T-helper 2 cell treated with Interferon-gamma antibody and Interleukin-4, amounts not matched to agents 100 ng/mL and 5 ng/mL, for 36 hours (primary cell): Measurements from ENCODE around the gene METTL2A. TPM values are rescaled to one million over a fixed set of nuclear protein-coding genes. Genes with fewer than 3 reads are reported as not detected.
"Not testable (repeated sequence)": the region's sequence is repeated elsewhere in the genome, so short reads cannot be mapped to it uniquely, and the experiment has no call there.

Source experiments
- intact Hi-C: fragments of 100-400 bp; cut with micrococcal nuclease; formaldehyde crosslinking; loops from one replicate; pipeline ENCODE4 v1.15.1; 2023
- total RNA-seq: library from RNA; stranded (reverse); gene quantifications from 2 replicates; pipeline ENCODE4 v1.2.3, GENCODE V29; 2022

METTL2A gene
- 22.6 and 23.4 TPM in 2 replicates for total RNA-seq

DNA sequence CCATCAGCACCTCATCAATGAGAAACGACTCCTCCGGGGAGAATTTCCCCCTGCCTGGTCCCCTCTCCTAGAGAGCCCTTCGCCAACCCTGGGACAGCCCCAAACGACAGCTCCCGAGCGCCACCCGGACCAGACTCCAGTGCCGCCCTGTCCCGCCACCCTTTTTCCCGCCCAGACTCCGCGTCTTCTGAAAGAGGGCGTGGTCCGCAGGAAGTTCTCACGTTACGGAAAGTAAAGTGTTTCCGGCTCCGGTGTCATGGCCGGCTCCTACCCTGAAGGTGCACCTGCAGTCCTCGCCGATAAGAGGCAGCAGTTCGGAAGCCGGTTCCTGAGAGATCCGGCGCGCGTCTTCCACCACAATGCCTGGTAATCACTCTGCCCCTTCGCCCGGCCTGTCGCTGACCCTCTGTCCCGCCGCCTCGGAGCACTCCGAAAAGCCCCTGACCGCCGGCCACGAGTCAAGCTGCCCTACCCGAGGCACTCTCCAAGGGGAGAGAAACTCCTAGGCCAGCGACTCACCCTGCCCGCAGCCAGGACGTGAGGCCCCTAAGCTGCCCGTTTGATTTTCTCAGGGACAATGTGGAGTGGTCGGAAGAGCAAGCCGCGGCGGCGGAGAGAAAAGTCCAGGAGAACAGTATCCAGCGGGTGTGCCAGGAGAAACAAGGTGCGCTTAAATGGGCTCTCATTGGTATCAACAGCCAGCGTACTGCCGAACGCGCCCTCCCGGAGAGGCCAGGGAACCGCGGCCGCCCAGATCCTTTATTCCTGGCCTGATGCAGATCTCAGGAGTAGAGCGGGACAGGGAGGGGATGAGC is at the start of gene METTL2A:
METTL2A (plus strand) TSS at position 251 of the 815 bp plus-strand sequence; CDS start at position 257, 6 bp downstream.
- intact Hi-C loops: loop anchor here (2.0 kb wide), 2 partner anchors 55 to 545 kb away; partner anchors contain the start of gene TLK2

DNA sequence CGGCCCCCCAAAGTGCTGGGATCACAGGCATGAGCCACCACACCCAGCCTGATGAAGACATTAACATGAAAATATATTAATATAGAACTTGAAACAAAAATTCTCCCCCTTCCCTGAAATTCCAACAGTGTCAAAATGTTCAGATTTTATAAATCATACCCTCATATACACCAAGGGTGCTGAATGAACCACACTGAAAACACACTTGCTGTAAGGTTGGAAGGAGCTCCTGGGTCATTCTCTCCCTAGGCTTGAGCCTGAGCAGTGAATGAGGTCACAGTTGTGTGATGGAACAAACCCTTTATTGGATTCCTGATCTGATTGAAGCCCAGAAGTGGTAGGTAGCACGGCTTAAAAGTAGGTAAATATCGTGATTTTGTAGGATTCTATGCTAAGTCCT is 43.4 kb upstream of the METTL2A start, which contains the start of gene EFCAB3:
EFCAB3 (plus strand) TSS at position 301 of the 400 bp plus-strand sequence. CDS start 2,427 bp downstream, outside the sequence.
- intact Hi-C loops: no loop called here

DNA sequence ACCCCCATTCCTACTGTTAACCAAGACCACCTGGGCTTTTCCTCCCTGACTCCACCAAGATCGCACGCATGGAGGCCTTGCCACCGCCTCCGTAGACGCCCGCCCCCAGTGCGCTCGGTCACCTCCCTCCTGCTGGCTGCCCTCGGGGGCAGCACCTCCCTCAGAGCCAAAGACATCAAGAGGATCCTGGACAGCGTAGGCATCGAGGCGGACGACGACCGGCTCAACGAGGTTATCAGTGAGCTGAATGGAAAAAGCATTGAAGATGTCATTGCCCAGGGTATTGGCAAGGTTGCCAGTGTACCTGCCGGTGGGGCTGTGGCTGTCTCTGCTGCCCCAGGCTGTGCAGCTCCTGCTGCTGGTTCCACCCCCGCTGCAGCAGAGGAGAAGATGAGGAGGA is 42.1 kb upstream of the METTL2A start:
- intact Hi-C loops: no loop called here

DNA sequence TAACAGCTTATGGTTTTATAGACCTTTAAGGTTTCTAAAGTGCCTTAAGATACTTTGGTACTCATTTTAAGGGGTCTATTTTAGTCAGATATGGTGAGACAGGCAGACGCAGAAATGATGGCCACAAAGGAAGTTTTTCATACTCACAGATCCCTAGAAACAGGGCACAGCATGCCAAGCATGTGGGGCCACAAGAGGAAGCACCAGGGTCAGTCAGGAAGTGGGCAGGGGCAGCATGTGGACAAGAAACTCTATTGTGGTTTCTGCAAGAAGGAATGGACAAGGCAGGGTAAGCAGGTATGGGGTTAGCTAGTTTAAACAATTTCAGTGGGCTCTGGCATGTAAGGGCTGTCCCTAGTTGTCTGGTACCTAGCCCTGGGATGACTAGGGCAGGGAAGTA is 34.8 kb upstream of the METTL2A start:
- intact Hi-C loops: no loop called here

- intact Hi-C loops: no loop called here
These were observed 30.8 kb upstream of the METTL2A start for GRCh38 chr17:62392908-62393307.

DNA sequence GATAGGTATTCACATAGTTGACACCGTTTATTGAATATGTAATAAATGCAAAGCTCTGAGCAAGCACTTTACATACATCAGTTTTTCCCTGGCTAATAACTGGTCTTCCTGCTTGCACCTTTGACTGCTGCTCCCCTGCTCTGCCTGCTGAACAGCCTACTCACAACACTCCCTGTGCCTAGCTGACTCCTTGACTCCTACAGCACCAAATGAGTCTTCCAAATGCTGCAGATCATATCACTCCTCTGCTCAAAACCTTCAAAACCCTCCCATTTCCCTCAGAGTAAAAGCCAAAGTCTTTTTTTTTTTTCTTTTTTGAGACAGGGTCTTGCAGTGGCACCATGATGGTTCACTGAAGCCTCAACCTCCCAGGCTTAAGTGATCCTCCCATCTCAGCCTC is 24.8 kb upstream of the METTL2A start:
- intact Hi-C loops: no loop called here

DNA sequence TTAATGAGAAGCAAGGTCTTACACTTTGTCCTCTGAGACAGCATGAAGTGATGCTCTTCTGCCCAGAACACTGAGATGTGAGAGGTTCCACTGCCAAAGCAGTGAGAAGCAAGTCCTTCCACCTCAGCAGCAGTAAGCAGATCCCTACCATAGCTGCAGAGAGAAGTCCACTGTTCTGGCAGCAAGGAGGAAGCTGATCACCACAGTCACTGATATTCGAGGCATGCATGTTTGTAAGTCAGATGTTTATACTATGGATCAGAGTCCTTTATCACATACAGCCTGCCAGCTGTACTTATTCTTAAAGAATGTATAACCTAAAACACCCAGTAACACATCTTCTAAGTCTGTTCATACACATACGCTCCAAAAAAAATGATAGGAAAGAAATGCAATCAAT is 18.2 kb upstream of the METTL2A start:
- intact Hi-C loops: no loop called here

DNA sequence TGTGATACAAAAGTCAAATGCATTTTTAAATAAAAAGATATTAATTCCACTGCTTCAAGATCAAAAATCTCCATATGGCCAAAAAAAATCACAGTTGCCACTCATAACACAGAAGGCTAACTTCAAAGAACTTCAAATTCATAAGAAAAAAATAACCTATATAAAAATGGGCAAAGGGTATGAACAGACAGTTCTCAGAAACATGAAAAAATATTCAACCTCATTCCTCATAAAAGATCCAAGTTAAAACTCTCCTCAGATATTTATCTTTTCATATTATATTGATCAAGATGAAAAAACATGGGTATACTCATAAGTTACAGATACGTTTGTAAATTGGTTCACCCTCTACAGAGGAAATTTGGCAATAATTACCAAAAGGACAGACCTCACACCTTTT is 10.6 kb upstream of the METTL2A start:
- intact Hi-C loops: not testable (repeated sequence)

GRCh38 chr17:62426214-62426613 is 2.5 kb downstream of the METTL2A start:
- intact Hi-C loops: not testable (repeated sequence)

DNA sequence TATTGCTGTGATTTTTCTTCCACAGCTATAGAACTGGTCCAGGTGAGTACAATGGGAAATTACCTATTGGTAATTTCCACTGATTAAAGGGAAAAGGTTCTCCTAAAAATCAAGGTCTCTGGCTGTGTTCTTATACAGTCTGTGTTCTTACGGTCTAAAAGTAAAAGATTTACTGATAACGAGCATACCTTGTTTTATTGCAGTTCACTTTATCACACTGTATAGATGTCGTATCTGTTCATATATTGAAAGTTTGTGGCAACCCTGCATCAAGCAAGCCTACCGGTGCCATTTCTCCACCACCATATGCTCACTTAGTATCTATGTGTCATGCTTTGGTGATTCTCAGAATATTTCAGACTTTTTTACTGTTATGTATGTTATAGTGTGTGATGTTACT is 11.6 kb downstream of the METTL2A start:
- intact Hi-C loops: not testable (repeated sequence)

DNA sequence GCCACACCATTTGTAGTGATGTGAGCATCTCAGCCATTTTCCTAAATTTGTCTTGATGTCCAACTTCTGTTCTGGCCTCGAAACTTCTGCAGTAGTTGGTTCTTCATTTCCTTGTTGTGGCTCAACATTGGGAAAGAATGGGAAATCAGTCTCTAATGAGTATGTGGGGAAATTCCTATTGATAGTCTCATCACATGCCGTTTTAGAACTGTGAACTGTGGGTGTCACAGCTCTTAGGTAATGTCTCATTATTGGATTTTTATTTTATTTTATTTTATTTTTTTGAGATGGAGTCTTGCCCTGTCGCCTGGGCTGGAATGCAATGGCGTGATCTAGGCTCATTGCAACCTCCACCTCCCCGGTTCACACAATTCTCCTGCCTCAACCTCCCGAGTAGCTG is 17.5 kb downstream of the METTL2A start:
- intact Hi-C loops: not testable (repeated sequence)

GRCh38 chr17:62444063-62444462 is 20.4 kb downstream of the METTL2A start:
- intact Hi-C loops: no loop called here

GRCh38 chr17:62445791-62446190 is 22.1 kb downstream of the METTL2A start:
- intact Hi-C loops: not testable (repeated sequence)

GRCh38 chr17:62452195-62452594 is 28.5 kb downstream of the METTL2A start:
- intact Hi-C loops: not testable (repeated sequence)

- intact Hi-C loops: not testable (repeated sequence)
These were observed 29.3 kb downstream of the METTL2A start for GRCh38 chr17:62453041-62453440.

DNA sequence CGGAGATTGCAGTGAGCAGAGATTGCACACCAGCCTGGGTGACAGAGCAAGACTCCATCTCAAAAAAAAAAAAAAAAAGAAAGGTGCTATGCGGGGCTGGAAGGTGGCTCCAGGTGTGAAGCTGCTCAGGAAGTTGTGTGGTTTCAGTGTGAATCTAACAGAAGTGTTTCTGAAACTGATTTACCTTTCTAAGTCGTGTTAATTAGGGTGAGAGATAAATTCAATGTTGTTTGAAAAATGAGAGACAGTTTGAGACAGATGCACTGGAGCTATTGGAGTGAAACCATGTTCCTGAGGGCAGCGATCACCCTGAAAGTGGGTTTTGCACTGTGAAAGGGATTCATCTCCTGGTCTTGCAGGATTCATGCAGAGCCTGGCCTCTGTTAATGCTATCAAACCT is 30.0 kb downstream of the METTL2A start:
- intact Hi-C loops: not testable (repeated sequence)

DNA sequence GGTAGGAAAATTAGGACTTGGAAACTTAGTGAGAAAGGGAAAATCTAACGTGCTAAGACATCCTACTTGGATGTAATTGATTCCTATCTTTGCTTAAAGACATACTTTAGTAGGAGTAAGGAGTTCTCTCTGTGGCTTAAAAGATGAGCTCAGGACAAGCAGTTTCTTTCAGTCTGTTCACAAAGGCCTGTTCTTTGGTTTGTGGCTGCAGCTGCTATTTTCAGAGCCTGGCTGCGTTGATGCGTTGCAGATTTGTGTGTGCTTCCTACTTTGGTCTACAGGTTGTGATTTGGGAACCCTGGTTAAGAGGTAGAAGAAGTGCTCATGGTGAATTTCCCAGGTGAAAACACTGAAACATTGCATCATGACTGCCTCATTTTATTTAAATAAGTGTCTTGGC is 30.4 kb downstream of the METTL2A start:
- intact Hi-C loops: not testable (repeated sequence)

DNA sequence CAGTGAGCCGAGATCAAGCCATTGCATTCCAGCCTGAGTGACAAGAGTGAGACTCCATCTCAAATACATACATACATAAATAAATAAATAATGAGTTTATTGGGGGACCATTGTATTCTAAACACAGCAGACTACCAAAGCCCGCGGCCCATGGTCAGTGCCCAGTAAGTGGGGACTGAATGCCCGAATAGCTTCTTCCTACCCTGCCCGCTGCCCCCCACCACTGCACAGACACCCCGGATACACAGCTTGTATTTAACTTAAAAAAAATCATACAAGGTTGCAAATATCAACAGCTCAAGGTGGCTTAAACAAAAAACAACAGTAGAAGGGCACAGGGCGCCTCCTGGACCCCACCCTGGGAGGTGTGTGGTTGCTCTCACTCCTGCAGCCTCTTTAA is 32.3 kb downstream of the METTL2A start:
- intact Hi-C loops: no loop called here

GRCh38 chr17:62458483-62458882 is 34.8 kb downstream of the METTL2A start:
- intact Hi-C loops: not testable (repeated sequence)

DNA sequence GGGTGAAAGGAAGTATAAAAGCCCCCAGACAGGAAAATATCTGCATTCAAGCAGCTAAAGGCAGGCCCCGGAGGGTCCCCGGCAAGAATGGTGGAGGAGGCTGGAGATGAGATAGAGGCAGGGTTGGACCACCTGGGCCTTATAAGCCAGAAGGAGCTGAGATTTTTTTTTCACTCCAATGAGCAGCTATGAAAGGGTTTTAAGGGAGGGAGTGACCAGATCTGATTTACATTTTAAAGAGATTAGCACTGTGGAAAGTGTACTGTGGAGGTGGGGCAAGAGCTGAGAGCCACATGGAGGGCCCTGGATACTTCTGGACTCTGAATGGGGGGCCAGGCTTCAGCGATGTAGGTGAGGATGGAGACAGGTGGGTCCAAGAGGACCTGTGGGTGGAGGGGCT is 40.7 kb downstream of the METTL2A start:
- intact Hi-C loops: not testable (repeated sequence)

DNA sequence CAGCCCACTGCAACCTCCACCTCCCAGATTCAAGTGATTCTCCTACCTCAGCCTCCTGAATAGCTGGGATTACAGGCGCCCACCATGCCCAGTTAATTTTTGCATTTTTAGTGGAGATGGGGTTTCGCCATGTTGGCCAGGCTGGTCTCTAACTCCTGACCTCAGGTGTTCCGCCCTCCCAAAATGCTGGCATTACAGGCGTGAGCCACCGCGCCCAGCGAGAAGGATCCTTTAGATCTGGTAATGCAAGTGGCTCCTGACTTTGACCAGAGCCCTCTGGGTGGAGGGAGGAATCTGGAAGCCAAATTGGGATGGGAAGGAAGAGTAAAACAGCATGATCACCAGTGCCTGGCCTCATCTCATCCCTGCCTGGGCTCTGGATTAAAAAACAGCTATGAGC is 41.6 kb downstream of the METTL2A start:
- intact Hi-C loops: not testable (repeated sequence)

DNA sequence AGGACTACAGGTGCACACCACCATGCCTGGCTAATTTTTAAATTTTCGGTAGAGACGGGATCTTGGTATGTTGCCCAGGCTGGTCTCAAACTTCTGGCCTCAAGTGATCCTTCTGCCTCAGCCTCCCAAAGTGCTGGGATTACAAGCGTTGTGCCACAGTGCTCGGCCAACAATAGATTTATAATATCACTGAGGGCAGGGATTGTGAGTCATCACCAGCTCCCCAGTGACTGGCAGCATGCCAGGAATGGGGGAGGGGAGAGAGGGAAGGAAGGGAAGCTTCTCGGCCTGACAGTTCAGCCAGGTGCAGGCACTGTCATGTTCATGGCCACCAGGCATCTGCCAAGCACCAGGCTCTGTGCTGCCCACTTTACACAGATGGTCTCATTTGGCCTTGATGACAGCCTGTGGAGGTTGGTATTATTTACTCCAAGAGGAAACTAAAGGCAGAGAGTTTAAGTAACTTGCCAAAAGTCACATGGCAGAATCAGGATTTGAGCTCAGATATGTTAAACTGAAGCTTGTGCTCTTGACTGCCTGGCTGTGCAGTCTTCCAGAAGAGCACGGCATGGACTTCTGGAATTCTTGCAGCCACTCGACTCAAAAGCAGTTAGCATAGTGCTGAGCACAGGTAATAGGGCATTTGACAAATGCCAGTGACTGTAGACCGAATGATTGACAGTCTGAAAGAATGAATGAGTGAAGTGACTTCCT is 47.1 kb downstream of the METTL2A start:
- intact Hi-C loops: not testable (repeated sequence)
